ENCODE measurements around the gene FKRP.

The FKRP gene

GRCh38 chr19:46732172-46732938 lies 13.5 kb upstream of the FKRP start:
- DNase-seq: no peak

- DNase-seq: no peak
Measured at GRCh38 chr19:46732966-46733689, 12.7 kb upstream of the FKRP start.

- DNase-seq: no peak
Measured at GRCh38 chr19:46733690-46734292, 12.1 kb upstream of the FKRP start.

- DNase-seq: no peak
Measured at GRCh38 chr19:46736531-46737297, 9.1 kb upstream of the FKRP start.

- DNase-seq: no peak
Measured at GRCh38 chr19:46737298-46737654, 8.6 kb upstream of the FKRP start.

GRCh38 chr19:46737761-46738171 lies 8.1 kb upstream of the FKRP start:
- no peak for DNase-seq

- no peak for DNase-seq
Measured at GRCh38 chr19:46739290-46739771, 6.5 kb upstream of the FKRP start.

GRCh38 chr19:46741447-46741846 lies 4.4 kb upstream of the FKRP start:
- DNase-seq: no peak

GRCh38 chr19:46742926-46743480 lies 2.9 kb upstream of the FKRP start:
- DNase-seq: no peak

GRCh38 chr19:46744005-46744691 lies 1.7 kb upstream of the FKRP start:
- no peak for DNase-seq

- no peak for DNase-seq
Measured at GRCh38 chr19:46745030-46745429, 827 bp upstream of the FKRP start.

GRCh38 chr19:46746281-46747057 lies 612 bp downstream of the FKRP start, which contains the start of gene STRN4:
Gene STRN4, minus strand, starts transcription at chr19:46746450. Its CDS starts 20 bp downstream, at chr19:46746430.
- peak; percentile 39 for DNase-seq

GRCh38 chr19:46748325-46749109 lies 2.7 kb downstream of the FKRP start:
- peak; percentile 54 for DNase-seq

- DNase-seq: peak; percentile 43
Measured at GRCh38 chr19:46753420-46754155, 7.7 kb downstream of the FKRP start.

GRCh38 chr19:46755077-46755852 lies 9.4 kb downstream of the FKRP start:
- DNase-seq: no peak

GRCh38 chr19:46755853-46756543 lies 10.1 kb downstream of the FKRP start:
- DNase-seq: no peak

- no peak for DNase-seq
Measured at GRCh38 chr19:46756544-46756888, 10.7 kb downstream of the FKRP start.

GRCh38 chr19:46759206-46759605 lies 13.3 kb downstream of the FKRP start:
- DNase-seq: no peak

Data from activated CD4-positive, alpha-beta T cell treated with anti-CD3 and anti-CD28 coated beads for 1 hour (primary cell).